ENCODE data around the gene MYOM3. TPM values are rescaled to one million over a fixed set of nuclear protein-coding genes. Genes with fewer than 3 reads are reported as not detected.

The MYOM3 gene
- total RNA-seq, 1 donor from 2014 or later: 0.69 TPM

DNA sequence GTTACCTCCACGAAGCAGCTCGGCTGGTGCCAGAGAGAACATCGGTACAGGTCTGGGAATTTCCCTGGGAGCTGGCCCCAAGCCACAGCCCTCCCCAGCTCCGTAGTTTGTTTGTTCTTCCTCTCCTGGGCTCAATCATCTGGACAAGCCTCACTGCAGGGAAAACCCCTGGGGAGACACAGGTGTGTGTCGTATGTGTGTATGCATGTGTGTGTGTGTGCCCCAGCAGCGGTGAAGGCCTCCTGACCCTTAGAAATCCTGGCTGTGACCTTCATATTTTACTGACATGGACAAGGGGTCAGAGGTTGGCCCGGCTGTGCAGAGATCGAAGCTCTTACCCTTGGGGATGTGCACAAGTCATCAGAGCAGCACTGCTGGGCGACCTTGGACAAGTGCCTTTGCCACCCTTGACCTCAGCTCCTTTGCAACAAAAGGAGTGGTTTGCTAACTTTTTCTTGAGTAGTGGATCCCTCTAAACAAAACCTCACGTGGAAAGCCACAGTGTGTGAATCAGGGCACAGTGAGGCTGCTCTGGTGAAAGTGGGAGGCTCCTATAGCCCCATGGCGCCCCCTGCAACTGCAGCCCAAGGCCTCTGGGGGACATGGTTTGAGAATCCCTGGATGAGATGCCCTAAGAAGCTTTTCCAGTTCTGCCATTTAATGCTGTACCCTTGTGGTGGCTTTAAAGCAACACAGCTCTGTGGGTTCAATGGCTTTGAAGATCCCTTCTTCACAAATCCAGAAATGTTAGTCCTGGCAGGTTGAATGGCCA is 43.3 kb upstream of the MYOM3 start:
- TF ChIP-seq, protein P1, sequence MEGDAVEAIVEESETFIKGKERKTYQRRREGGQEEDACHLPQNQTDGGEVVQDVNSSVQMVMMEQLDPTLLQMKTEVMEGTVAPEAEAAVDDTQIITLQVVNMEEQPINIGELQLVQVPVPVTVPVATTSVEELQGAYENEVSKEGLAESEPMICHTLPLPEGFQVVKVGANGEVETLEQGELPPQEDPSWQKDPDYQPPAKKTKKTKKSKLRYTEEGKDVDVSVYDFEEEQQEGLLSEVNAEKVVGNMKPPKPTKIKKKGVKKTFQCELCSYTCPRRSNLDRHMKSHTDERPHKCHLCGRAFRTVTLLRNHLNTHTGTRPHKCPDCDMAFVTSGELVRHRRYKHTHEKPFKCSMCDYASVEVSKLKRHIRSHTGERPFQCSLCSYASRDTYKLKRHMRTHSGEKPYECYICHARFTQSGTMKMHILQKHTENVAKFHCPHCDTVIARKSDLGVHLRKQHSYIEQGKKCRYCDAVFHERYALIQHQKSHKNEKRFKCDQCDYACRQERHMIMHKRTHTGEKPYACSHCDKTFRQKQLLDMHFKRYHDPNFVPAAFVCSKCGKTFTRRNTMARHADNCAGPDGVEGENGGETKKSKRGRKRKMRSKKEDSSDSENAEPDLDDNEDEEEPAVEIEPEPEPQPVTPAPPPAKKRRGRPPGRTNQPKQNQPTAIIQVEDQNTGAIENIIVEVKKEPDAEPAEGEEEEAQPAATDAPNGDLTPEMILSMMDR (IDR thresholded peaks at IDR 0.05): peak; percentile 19
- intact Hi-C loops (cut with DNase I): no loop called here

DNA sequence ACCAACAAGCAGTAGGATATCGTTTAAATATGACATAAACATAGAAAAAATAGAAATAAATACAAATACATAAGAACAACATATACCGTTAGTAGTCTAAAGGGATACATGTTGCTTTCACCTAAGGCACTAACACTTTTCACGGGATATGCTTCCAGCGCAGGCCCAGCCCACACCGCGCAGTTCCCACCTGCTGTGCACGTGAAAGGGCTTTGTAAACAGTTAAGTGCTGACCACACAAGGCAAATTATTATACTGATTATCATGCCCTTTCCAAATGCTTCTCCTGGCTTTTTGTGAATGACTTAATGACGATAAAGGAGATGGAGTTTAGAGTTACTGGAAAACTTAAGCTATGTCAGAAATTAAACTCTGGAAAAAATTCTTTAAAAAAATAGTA is 42.3 kb upstream of the MYOM3 start:
- intact Hi-C loops (cut with DNase I): no loop called here
- ATAC-seq (no peak), DNase-seq (no peak)
- Histone ChIP-seq H3K9me3 (no peaks in the 10 kb centered on the region), H3K27me3 (peaks cover 6% of the 10 kb centered on the region), H3K4me1 (peaks cover 10% of the 10 kb centered on the region), H3K27ac (no peak overlapping the region), H3K36me3 (no peaks in the 10 kb centered on the region), H3K4me3 (no peak overlapping the region)
- TF ChIP-seq, protein P1 (IDR thresholded peaks at IDR 0.05): no peak

More for the DNA sequence above, 43.3 kb upstream of the MYOM3 start:
- Histone ChIP-seq H3K27me3 (peaks cover 6% of the 10 kb centered on the region), H3K9me3 (no peaks in the 10 kb centered on the region), H3K4me1 (peaks cover 9% of the 10 kb centered on the region), H3K36me3 (no peaks in the 10 kb centered on the region), H3K4me3 (no peak overlapping the region), H3K27ac (no peak overlapping the region)
- DNase-seq: no peak
- ATAC-seq: peak; percentile 28

DNA sequence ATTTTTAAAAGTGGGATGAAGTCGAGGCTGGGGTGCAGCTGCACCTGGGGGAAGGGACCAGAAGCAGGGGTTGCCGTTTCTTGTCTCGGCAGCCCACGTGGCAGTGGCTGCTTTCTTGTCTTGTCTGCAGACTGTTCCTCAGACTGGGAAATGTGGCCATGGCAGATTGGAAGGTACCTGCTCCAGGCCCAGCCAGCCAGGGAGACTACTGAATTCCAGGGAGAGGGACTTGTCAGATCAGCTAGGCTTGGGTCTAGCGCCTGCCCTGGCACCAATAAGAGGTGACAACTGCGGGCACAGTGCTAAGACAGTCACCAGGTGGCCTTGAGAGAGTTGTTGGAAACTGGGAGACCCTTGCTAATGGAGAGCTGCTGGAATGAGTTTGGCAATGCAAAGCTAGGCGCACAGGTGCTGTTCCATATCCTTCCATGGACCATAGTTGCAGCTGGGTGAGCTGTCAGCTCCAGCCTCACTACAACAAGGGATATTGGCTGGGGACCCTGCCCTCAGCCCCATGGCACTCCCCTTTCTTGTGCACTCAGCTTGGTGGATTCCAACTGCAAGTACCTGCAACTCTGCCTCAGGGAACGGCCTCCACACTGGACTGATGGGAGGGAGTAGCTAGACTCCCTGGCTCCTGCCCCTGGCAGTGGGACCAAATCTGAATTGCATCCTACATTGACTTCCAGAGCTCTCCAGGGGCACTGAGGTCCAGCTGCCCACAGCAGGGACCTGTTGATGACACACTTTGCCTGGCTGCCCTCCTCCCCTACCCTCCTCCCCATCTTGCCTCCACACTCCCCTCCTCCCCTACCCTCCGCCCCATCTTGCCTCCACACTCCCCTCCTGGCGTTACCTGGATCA is 40.9 kb upstream of the MYOM3 start:
- Histone ChIP-seq H3K27me3 (peaks cover 6% of the 10 kb centered on the region), H3K9me3 (no peaks in the 10 kb centered on the region), H3K4me1 (peaks cover 10% of the 10 kb centered on the region), H3K36me3 (no peaks in the 10 kb centered on the region), H3K27ac (no peak overlapping the region), H3K4me3 (no peak overlapping the region)
- DNase-seq: no peak
- TF ChIP-seq, protein P1 (IDR thresholded peaks at IDR 0.05): no peak
- intact Hi-C loops (cut with DNase I): no loop called here
- ATAC-seq: no peak

DNA sequence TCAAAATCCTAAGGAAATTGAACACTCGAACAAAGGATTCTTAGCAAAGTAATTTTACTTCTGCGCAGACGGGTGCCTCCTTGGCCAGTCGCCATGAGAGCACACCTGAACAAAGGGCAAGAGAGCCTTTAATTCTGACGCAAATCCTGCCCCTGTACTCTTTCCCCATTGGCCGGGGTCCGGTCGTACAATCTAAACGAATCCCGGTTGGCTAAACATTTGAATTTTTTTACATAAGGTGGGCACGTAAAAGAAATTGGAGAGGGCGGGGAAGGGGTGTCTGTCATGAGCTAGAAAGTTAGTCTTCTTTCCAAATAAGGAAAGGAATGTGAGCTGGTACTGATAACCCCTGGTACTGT is 39.2 kb upstream of the MYOM3 start:
- no peak for DNase-seq

More for the DNA sequence above, 39.2 kb upstream of the MYOM3 start:
- no peaks in the 10 kb centered on the region for H3K9me3 ChIP-seq
- intact Hi-C loops (cut with DNase I): no loop called here
- TF ChIP-seq, protein P1 (IDR thresholded peaks at IDR 0.05): no peak
- H3K4me3 ChIP-seq: no peak overlapping the region
- H3K27ac ChIP-seq: no peak overlapping the region
- H3K27me3 ChIP-seq: peaks cover 6% of the 10 kb centered on the region
- no peaks in the 10 kb centered on the region for H3K36me3 ChIP-seq
- H3K4me1 ChIP-seq: peaks cover 10% of the 10 kb centered on the region
- no peak for ATAC-seq

Measured in upper lobe of right lung (tissue), 1 donor.